ENCODE data around the gene ADM5. TPM values are rescaled to one million over a fixed set of nuclear protein-coding genes. Genes with fewer than 3 reads are reported as not detected.

ADM5 gene
- total and polyA plus RNA-seq, 2 experiments from 2014 or later, result 2.8 to 5.7 TPM

DNA sequence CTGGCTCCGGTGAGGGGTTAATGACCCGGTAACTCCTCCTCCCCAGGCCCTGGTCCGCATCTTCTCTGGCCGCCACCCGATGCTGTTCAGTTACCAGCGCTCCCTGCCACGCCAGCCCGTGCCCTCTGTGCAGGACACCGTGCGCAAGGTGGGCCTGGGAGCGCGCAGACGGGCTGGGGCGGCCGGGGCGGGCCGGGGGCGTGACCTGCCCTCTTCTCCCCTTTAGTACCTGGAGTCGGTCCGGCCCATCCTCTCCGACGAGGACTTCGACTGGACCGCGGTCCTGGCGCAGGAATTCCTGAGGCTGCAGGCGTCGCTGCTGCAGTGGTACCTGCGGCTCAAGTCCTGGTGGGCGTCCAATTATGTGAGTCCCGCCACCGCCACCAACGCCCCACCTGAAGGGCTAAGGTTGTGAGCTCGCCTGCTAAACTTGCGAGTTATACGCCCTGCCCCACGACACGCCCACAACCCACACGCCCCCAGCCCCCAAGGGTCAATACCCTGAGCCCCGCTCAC, 11.9 kb downstream of the ADM5 start (continued):
- TF ChIP-seq, protein P1, sequence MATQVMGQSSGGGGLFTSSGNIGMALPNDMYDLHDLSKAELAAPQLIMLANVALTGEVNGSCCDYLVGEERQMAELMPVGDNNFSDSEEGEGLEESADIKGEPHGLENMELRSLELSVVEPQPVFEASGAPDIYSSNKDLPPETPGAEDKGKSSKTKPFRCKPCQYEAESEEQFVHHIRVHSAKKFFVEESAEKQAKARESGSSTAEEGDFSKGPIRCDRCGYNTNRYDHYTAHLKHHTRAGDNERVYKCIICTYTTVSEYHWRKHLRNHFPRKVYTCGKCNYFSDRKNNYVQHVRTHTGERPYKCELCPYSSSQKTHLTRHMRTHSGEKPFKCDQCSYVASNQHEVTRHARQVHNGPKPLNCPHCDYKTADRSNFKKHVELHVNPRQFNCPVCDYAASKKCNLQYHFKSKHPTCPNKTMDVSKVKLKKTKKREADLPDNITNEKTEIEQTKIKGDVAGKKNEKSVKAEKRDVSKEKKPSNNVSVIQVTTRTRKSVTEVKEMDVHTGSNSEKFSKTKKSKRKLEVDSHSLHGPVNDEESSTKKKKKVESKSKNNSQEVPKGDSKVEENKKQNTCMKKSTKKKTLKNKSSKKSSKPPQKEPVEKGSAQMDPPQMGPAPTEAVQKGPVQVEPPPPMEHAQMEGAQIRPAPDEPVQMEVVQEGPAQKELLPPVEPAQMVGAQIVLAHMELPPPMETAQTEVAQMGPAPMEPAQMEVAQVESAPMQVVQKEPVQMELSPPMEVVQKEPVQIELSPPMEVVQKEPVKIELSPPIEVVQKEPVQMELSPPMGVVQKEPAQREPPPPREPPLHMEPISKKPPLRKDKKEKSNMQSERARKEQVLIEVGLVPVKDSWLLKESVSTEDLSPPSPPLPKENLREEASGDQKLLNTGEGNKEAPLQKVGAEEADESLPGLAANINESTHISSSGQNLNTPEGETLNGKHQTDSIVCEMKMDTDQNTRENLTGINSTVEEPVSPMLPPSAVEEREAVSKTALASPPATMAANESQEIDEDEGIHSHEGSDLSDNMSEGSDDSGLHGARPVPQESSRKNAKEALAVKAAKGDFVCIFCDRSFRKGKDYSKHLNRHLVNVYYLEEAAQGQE (IDR thresholded peaks at IDR 0.05; ENCODE audit: unreplicated experiment), result no peak
- TF ChIP-seq ZNF114 (CRISPR knock-in tag; IDR thresholded peaks at IDR 0.05), result no peak
- no peak for TF ChIP-seq CREB1 (CRISPR knock-in tag; IDR thresholded peaks at IDR 0.05; ENCODE audit: low read depth)
- TF ChIP-seq EZH2phosphoT487 (IDR thresholded peaks at IDR 0.05; ENCODE audit: unreplicated experiment), result no peak
- TF ChIP-seq, protein P2, sequence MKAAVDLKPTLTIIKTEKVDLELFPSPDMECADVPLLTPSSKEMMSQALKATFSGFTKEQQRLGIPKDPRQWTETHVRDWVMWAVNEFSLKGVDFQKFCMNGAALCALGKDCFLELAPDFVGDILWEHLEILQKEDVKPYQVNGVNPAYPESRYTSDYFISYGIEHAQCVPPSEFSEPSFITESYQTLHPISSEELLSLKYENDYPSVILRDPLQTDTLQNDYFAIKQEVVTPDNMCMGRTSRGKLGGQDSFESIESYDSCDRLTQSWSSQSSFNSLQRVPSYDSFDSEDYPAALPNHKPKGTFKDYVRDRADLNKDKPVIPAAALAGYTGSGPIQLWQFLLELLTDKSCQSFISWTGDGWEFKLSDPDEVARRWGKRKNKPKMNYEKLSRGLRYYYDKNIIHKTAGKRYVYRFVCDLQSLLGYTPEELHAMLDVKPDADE (IDR thresholded peaks at IDR 0.05), result no peak
- TF ChIP-seq, protein P3, sequence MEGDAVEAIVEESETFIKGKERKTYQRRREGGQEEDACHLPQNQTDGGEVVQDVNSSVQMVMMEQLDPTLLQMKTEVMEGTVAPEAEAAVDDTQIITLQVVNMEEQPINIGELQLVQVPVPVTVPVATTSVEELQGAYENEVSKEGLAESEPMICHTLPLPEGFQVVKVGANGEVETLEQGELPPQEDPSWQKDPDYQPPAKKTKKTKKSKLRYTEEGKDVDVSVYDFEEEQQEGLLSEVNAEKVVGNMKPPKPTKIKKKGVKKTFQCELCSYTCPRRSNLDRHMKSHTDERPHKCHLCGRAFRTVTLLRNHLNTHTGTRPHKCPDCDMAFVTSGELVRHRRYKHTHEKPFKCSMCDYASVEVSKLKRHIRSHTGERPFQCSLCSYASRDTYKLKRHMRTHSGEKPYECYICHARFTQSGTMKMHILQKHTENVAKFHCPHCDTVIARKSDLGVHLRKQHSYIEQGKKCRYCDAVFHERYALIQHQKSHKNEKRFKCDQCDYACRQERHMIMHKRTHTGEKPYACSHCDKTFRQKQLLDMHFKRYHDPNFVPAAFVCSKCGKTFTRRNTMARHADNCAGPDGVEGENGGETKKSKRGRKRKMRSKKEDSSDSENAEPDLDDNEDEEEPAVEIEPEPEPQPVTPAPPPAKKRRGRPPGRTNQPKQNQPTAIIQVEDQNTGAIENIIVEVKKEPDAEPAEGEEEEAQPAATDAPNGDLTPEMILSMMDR (conservative IDR thresholded peaks at IDR 0.05; ENCODE audit: low read depth in 2 of 2), result no peak
- TF ChIP-seq EZH2 (IDR thresholded peaks at IDR 0.05; ENCODE audit: low read depth, unreplicated experiment), result no peak

DNA sequence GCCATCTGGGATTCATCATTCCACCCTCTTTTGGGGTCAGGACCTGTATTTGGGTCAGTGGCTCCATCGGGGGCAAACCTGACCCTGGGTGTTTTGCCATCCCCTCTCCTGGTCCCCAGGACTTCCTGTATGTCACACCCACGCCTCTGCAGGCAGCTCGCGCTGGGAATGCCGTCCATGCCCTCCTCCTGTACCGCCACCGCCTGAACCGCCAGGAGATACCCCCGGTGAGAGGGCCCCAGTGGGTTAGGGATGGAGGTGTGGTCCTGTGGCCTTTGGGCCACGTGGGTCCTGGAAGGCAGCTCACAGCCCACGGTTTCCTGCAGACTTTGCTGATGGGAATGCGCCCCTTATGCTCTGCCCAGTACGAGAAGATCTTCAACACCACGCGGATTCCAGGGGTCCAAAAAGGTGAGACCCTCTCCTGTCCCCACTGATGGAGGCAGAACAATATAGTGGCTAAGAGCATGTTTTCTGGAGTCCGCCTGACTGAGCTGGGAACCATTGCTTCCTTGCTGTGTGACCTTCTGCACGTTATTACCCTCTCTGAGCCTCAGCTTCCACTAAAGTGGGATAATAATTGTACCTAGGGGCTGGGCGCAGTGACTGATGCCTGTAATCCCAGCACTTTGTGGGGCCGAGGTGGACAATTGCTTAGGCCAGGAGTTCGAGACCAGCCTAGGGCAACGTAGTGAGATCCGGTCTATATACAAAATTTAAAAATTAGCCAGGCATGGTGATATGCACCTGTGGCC, 15.7 kb downstream of the ADM5 start:
- H3K4me1 Mint-ChIP-seq, result no peaks in the 10 kb centered on the region
- no peak for TF ChIP-seq ZNF331 (CRISPR knock-in tag; IDR thresholded peaks at IDR 0.05; ENCODE audit: low read depth)
- no peak for TF ChIP-seq STAT1 (IDR thresholded peaks at IDR 0.05; ENCODE audit: unreplicated experiment)
- TF ChIP-seq, protein P3 (conservative IDR thresholded peaks at IDR 0.05; ENCODE audit: low read depth in 2 of 2), result no peak
- TF ChIP-seq, protein P2 (IDR thresholded peaks at IDR 0.05), result no peak
- TF ChIP-seq NANOG (IDR thresholded peaks at IDR 0.05; ENCODE audit: borderline replicate concordance), result no peak
- TF ChIP-seq, protein P1 (IDR thresholded peaks at IDR 0.05; ENCODE audit: unreplicated experiment), result no peak
- no peak for TF ChIP-seq EZH2phosphoT487 (IDR thresholded peaks at IDR 0.05; ENCODE audit: unreplicated experiment)
- peaks cover 44% of the 10 kb centered on the region for H3K36me3 Mint-ChIP-seq (ENCODE audit: low read depth)
- H3K27ac Mint-ChIP-seq, result no peak overlapping the region
- H2AFZ ChIP-seq, result no peak overlapping the region
- no peak for DNase-seq (ENCODE audit: low spot score)
- H3K9me2 ChIP-seq (ENCODE audit: insufficient read depth), result no peaks in the 10 kb centered on the region
- H3K9me3 Mint-ChIP-seq, result no peaks in the 10 kb centered on the region
- H3K36me3 ChIP-seq (ENCODE audit: insufficient read depth), result no peaks in the 10 kb centered on the region; the same call in 1 of the 2 replicates
- H3K4me1 ChIP-seq (ENCODE audit: insufficient read depth), result no peaks in the 10 kb centered on the region
- H3K27me3 ChIP-seq (ENCODE audit: insufficient read depth), result no peaks in the 10 kb centered on the region
- H3K27ac ChIP-seq (ENCODE audit: low read depth), result no peak overlapping the region
- peaks cover 16% of the 10 kb centered on the region for H3K27me3 Mint-ChIP-seq (ENCODE audit: insufficient read depth, low read depth, poor library complexity)
- ATAC-seq, result no peak
- H4K20me1 ChIP-seq (replicated peaks; ENCODE audit: insufficient read depth), result no peaks in the 10 kb centered on the region
- H3K4me3 ChIP-seq, result no peak overlapping the region
- H3K4me3 Mint-ChIP-seq, result no peak overlapping the region
- H3K4me2 ChIP-seq, result no peak overlapping the region
- no peaks in the 10 kb centered on the region for H3K79me2 ChIP-seq (replicated peaks; ENCODE audit: insufficient read depth)
- H3F3A ChIP-seq (replicated peaks; ENCODE audit: low read depth), result no peaks in the 10 kb centered on the region

Measured in GM23338 (cell line).